ENCODE results near the gene TESMIN.

Gene TESMIN

GRCh38 chr11:68687986-68688385 lies 63.3 kb downstream of the TESMIN start:
- H3K27ac Mint-ChIP-seq: no peak overlapping the region
- H3K36me3 Mint-ChIP-seq (ENCODE audit: low read depth): no peaks in the 10 kb centered on the region
- no peak for DNase-seq
- H3K9me3 Mint-ChIP-seq: peaks cover 4% of the 10 kb centered on the region
- no peak overlapping the region for H3K4me3 Mint-ChIP-seq
- TF ChIP-seq, protein P1, sequence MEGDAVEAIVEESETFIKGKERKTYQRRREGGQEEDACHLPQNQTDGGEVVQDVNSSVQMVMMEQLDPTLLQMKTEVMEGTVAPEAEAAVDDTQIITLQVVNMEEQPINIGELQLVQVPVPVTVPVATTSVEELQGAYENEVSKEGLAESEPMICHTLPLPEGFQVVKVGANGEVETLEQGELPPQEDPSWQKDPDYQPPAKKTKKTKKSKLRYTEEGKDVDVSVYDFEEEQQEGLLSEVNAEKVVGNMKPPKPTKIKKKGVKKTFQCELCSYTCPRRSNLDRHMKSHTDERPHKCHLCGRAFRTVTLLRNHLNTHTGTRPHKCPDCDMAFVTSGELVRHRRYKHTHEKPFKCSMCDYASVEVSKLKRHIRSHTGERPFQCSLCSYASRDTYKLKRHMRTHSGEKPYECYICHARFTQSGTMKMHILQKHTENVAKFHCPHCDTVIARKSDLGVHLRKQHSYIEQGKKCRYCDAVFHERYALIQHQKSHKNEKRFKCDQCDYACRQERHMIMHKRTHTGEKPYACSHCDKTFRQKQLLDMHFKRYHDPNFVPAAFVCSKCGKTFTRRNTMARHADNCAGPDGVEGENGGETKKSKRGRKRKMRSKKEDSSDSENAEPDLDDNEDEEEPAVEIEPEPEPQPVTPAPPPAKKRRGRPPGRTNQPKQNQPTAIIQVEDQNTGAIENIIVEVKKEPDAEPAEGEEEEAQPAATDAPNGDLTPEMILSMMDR (IDR thresholded peaks at IDR 0.05): no peak
- H3K27me3 Mint-ChIP-seq (ENCODE audit: low read depth, poor library complexity): peaks cover 88% of the 10 kb centered on the region
- peaks cover 26% of the 10 kb centered on the region for H3K4me1 Mint-ChIP-seq

GRCh38 chr11:68687311-68687710 lies 64.0 kb downstream of the TESMIN start:
- no peak for DNase-seq
- no peaks in the 10 kb centered on the region for H3K36me3 Mint-ChIP-seq (ENCODE audit: low read depth)
- H3K4me1 Mint-ChIP-seq: peaks cover 31% of the 10 kb centered on the region
- TF ChIP-seq, protein P1 (IDR thresholded peaks at IDR 0.05): no peak
- no peak overlapping the region for H3K4me3 Mint-ChIP-seq
- H3K27ac Mint-ChIP-seq: no peak overlapping the region
- H3K27me3 Mint-ChIP-seq (ENCODE audit: low read depth, poor library complexity): peaks cover 90% of the 10 kb centered on the region
- H3K9me3 Mint-ChIP-seq: peaks cover 3% of the 10 kb centered on the region

GRCh38 chr11:68686486-68686885 lies 64.8 kb downstream of the TESMIN start:
- Mint-ChIP-seq H3K27ac (no peak overlapping the region), H3K4me3 (no peak overlapping the region), H3K36me3 (ENCODE audit: low read depth) (no peaks in the 10 kb centered on the region), H3K27me3 (ENCODE audit: low read depth, poor library complexity) (peaks cover 90% of the 10 kb centered on the region), H3K4me1 (peaks cover 35% of the 10 kb centered on the region), H3K9me3 (peaks cover 3% of the 10 kb centered on the region)
- no peak for DNase-seq
- TF ChIP-seq, protein P1 (IDR thresholded peaks at IDR 0.05): no peak

DNA sequence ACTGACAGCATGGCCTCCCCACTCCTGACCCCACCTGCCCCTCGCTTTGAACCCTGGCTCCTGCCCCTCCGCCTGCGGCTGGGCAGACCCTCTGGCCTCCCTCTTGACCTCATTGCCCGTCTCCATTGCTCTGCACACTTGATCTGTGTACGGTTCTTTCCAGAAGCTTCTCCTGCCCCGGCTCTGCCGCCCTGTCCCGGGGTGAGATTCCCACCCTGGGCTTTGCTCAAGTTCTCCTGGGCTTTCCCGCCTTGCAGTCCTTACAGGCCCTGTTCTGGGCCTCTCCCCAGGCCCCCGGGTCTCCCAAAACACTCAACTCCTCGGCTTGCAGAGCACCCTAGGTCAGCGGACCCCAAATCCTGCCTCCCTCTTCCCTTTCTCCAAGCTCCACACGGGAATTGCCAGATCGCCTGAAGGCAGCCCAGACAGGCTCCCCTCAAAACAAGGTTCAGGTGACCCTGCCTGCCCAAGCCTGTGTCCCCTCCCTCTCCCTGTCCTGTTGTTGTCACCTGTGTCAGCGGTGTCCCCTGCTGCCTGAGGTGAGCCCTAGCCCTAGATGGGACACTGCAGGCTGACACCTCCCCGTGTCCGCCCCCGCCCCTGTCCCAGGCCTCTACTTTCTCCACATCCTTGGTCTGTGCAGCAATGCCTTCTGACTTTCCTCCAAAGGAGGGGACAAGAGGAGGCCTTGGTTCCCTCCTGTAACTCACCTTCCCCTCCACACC lies 65.5 kb downstream of the TESMIN start:
- Mint-ChIP-seq H3K36me3 (ENCODE audit: low read depth) (no peaks in the 10 kb centered on the region), H3K27me3 (ENCODE audit: low read depth, poor library complexity) (peaks cover 91% of the 10 kb centered on the region), H3K4me1 (peaks cover 35% of the 10 kb centered on the region), H3K27ac (no peak overlapping the region), H3K9me3 (no peaks in the 10 kb centered on the region), H3K4me3 (peak overlapping the region; percentile 64)
- TF ChIP-seq, protein P1 (IDR thresholded peaks at IDR 0.05): no peak
- no peak for DNase-seq

GRCh38 chr11:68684385-68685356 lies 66.6 kb downstream of the TESMIN start, which contains the start of gene GAL:
Gene GAL, plus strand, starts transcription at chr11:68684544. Its CDS starts 380 bp downstream, at chr11:68684924.
- peak; percentile 61 for DNase-seq
- no peak within 1 kb of the TSS for H3K27ac Mint-ChIP-seq
- no peaks in the 10 kb centered on the region for H3K9me3 Mint-ChIP-seq
- H3K4me1 Mint-ChIP-seq: peaks cover 35% of the 10 kb centered on the region
- TF ChIP-seq, protein P1 (IDR thresholded peaks at IDR 0.05): no peak
- no peaks in the 10 kb centered on the region for H3K36me3 Mint-ChIP-seq (ENCODE audit: low read depth)
- peak within 1 kb of the TSS; percentile 64 for H3K4me3 Mint-ChIP-seq
- peaks cover 91% of the 10 kb centered on the region for H3K27me3 Mint-ChIP-seq (ENCODE audit: low read depth, poor library complexity)

Data from nephron progenitor cell (in vitro differentiated cells).